Nephron (organoid): Measurements from ENCODE around the gene PAX5.

Experiments used
- H3K27ac Mint-ChIP-seq, 3 experiments: 2 replicates each; pipeline ENCODE4 v1.8.0; 2020; ENCODE audit warnings: mixed read lengths in 3 of 3, mild to moderate bottlenecking in 2 of 3, moderate library complexity in 1 of 3
- H3K27me3 Mint-ChIP-seq: 2 replicates; pipeline ENCODE4 v1.8.0; 2021; ENCODE audit warnings: low read depth, mild to moderate bottlenecking, moderate library complexity, mixed read lengths
- H3K36me3 Mint-ChIP-seq: 2 replicates; pipeline ENCODE4 v1.8.0; 2020; ENCODE audit warnings: low read depth, mixed read lengths
- H3K4me1 Mint-ChIP-seq: 2 replicates; pipeline ENCODE4 v1.8.0; 2020; ENCODE audit warnings: mixed read lengths
- H3K4me3 Mint-ChIP-seq, 3 experiments: 2 replicates each; pipeline ENCODE4 v1.8.0; 2020; ENCODE audit warnings: mild to moderate bottlenecking in 3 of 3, mixed read lengths in 3 of 3, moderate library complexity in 2 of 3
- H3K9me3 Mint-ChIP-seq: 2 replicates; pipeline ENCODE4 v1.8.0; 2020; ENCODE audit warnings: mixed read lengths
- CTCF ChIP-seq, 3 experiments: fragments of 200-600 bp; sonication (generic); IDR thresholded peaks; one replicate each; pipeline ENCODE4 v1.5.0; 2021; ENCODE audit warnings: antibody characterized with exemption in 3 of 3; ENCODE audit not compliant: unreplicated experiment in 3 of 3

Gene PAX5

GRCh38 chr9:36898431-36899020 is 135.5 kb downstream of the PAX5 start:
- TF ChIP-seq CTCF (IDR thresholded peaks at IDR 0.05; ENCODE audit: unreplicated experiment in 3 of 3), result no peak
- H3K9me3 Mint-ChIP-seq, result no peaks in the 10 kb centered on the region
- no peak overlapping the region for H3K4me3 Mint-ChIP-seq
- H3K4me1 Mint-ChIP-seq, result peaks cover 6% of the 10 kb centered on the region
- H3K27me3 Mint-ChIP-seq, result peaks cover 73% of the 10 kb centered on the region
- no peaks in the 10 kb centered on the region for H3K36me3 Mint-ChIP-seq
- no peak overlapping the region for H3K27ac Mint-ChIP-seq

DNA sequence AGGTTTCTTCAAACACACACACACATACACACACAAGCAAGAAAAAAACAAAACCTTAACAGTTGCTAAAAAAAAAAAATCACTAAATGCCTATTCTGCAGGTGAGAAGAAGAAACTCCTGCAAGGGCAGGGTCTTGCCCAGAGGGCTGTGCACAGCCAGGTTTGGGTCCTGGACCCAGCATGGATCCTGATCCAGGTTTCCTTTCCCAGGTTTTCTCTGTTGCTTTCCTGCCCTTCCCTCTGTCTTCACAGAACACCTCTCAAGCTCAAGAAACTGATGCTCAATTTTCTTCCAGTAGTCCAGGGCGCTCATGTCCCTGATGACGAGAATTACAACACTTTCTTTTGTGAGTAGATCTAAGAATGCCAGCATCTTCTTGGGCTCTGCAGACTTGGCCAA is 136.6 kb downstream of the PAX5 start:
- peaks cover 6% of the 10 kb centered on the region for H3K4me1 Mint-ChIP-seq
- no peak overlapping the region for H3K4me3 Mint-ChIP-seq
- no peak overlapping the region for H3K27ac Mint-ChIP-seq
- peaks cover 74% of the 10 kb centered on the region for H3K27me3 Mint-ChIP-seq
- no peaks in the 10 kb centered on the region for H3K36me3 Mint-ChIP-seq
- no peak for TF ChIP-seq CTCF (IDR thresholded peaks at IDR 0.05; ENCODE audit: unreplicated experiment in 3 of 3)
- no peaks in the 10 kb centered on the region for H3K9me3 Mint-ChIP-seq

DNA sequence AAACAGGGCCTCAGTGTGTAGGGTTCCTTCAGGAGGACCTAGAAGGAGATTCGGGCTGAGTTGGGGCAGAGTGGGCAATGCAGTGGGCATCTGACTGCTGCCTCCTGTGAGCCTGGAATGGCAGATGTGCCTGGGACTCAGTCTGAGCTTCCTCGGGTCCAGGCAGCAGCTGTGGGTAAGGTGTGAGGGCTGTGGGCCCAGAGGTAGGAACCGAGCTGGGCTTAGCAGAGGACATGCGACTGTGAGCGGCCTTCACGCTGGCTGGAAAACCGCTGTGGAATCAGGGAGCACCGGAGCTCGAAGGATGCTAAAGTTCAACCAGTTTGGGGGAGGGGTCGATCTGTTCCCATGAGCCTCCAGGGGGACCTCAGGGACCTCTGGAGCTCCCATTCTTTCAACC is 137.0 kb downstream of the PAX5 start:
- Mint-ChIP-seq H3K27me3 (peaks cover 71% of the 10 kb centered on the region), H3K4me3 (no peak overlapping the region), H3K4me1 (peaks cover 1% of the 10 kb centered on the region), H3K9me3 (no peaks in the 10 kb centered on the region), H3K36me3 (no peaks in the 10 kb centered on the region), H3K27ac (no peak overlapping the region)
- no peak for TF ChIP-seq CTCF (IDR thresholded peaks at IDR 0.05; ENCODE audit: unreplicated experiment in 3 of 3)

- TF ChIP-seq CTCF (IDR thresholded peaks at IDR 0.05; ENCODE audit: unreplicated experiment in 3 of 3), result no peak
- H3K4me1 Mint-ChIP-seq, result no peaks in the 10 kb centered on the region
- H3K9me3 Mint-ChIP-seq, result no peaks in the 10 kb centered on the region
- H3K27ac Mint-ChIP-seq, result no peak overlapping the region
- H3K36me3 Mint-ChIP-seq, result no peaks in the 10 kb centered on the region
- no peak overlapping the region for H3K4me3 Mint-ChIP-seq
- peaks cover 72% of the 10 kb centered on the region for H3K27me3 Mint-ChIP-seq
These were observed 137.8 kb downstream of the PAX5 start for GRCh38 chr9:36896296-36896695.

DNA sequence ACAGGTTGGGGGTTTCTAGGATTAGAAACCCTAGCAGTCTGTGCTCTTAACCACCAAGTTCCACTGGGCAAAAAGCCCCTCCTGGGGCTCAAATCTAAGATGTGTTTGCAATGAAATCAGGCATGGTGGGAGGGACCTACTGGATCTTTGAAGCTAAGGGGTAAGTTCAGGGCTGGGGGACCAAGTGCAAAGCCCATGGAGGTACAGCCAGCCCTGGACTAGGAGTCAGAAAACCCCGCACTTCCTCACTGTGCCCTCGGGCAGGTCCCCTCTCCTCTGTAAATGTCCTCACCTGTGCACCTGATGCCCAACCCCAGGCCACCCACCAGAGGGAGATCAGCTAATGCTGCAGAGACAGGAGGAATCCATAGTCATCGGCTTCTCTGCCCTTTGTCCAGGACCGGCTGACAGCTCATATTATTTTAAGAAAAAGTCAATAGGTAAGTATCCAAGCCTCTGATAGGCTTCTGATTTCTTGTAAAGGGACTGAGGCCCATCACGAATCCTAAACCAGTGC is 138.3 kb downstream of the PAX5 start:
- no peak overlapping the region for H3K4me3 Mint-ChIP-seq
- no peaks in the 10 kb centered on the region for H3K4me1 Mint-ChIP-seq
- no peaks in the 10 kb centered on the region for H3K9me3 Mint-ChIP-seq
- peaks cover 71% of the 10 kb centered on the region for H3K27me3 Mint-ChIP-seq
- no peak overlapping the region for H3K27ac Mint-ChIP-seq
- no peak for TF ChIP-seq CTCF (IDR thresholded peaks at IDR 0.05; ENCODE audit: unreplicated experiment in 3 of 3)
- H3K36me3 Mint-ChIP-seq, result no peaks in the 10 kb centered on the region

- no peaks in the 10 kb centered on the region for H3K9me3 Mint-ChIP-seq
- H3K4me1 Mint-ChIP-seq, result no peaks in the 10 kb centered on the region
- peaks cover 72% of the 10 kb centered on the region for H3K27me3 Mint-ChIP-seq
- H3K4me3 Mint-ChIP-seq, result no peak overlapping the region
- H3K27ac Mint-ChIP-seq, result no peak overlapping the region
- H3K36me3 Mint-ChIP-seq, result no peaks in the 10 kb centered on the region
- no peak for TF ChIP-seq CTCF (IDR thresholded peaks at IDR 0.05; ENCODE audit: unreplicated experiment in 3 of 3)
These were observed 139.3 kb downstream of the PAX5 start for GRCh38 chr9:36894695-36895310.
